Adrenal gland (tissue), 5 donors: ENCODE results near the gene CACNA1C.

Source experiments
- CTCF ChIP-seq, 6 experiments: fragments of 450-650 bp in 4 of 6; fragments of 200-600 bp in 2 of 6; sonication (generic) in 1 of 6; IDR thresholded peaks; 1 replicate in 5 of 6; 2 replicates in 1 of 6; pipeline versions ENCODE4 v1.5.1 to v1.8.0; 2016 to 2021; ENCODE audit warnings: antibody characterized with exemption in 6 of 6, mild to moderate bottlenecking in 2 of 6, moderate library complexity in 1 of 6
- POLR2A ChIP-seq, 2 donors: fragments of 450-650 bp; IDR thresholded peaks; one replicate each; pipeline ENCODE4 v1.6.1; 2017; ENCODE audit warnings: antibody characterized with exemption in 2 of 2, mild to moderate bottlenecking in 2 of 2, moderate library complexity in 1 of 2
- donor health status: DM: no; HTN: no; CAD: no.

- TF ChIP-seq POLR2A (IDR thresholded peaks at IDR 0.05) (no peak), CTCF (IDR thresholded peaks at IDR 0.05) (no peak)
These were observed 295.2 kb downstream of the CACNA1C start for GRCh38 chr12:2347844-2348481.
